Endothelial cell of umbilical vein (primary cell): Measurements from ENCODE around the gene ESYT3.

Source experiments
- CTCF ChIP-seq, 2 donors: IDR thresholded peaks; 1 replicate in 1 of 2; 2 replicates in 1 of 2; pipeline ENCODE4 v1.5.1; 2011; ENCODE audit warnings: low read length in 2 of 2, mild to moderate bottlenecking in 2 of 2, moderate library complexity in 2 of 2, control low read depth in 1 of 2, inconsistent platforms in 1 of 2, low read depth in 1 of 2; ENCODE audit not compliant: insufficient read depth in 1 of 2; ENCODE audit errors: extremely low read depth in 1 of 2
- EZH2 ChIP-seq: IDR thresholded peaks from 2 replicates; pipeline ENCODE4 v1.6.1; 2012; ENCODE audit warnings: borderline replicate concordance, low read depth, mild to moderate bottlenecking, moderate library complexity, low read length, inconsistent platforms; ENCODE audit not compliant: severe bottlenecking
- FOS ChIP-seq: IDR thresholded peaks from 2 replicates; pipeline ENCODE4 v1.6.1; 2011; ENCODE audit warnings: mild to moderate bottlenecking, low read length, moderate library complexity, borderline replicate concordance; ENCODE audit not compliant: insufficient read depth
- GATA2 ChIP-seq: IDR thresholded peaks from 2 replicates; pipeline ENCODE4 v1.7.0; 2011; ENCODE audit warnings: low read depth, mild to moderate bottlenecking, moderate library complexity, mixed read lengths, low read length; ENCODE audit not compliant: insufficient read length, insufficient read depth
- JUN ChIP-seq: IDR thresholded peaks from 2 replicates; pipeline ENCODE4 v1.6.1; 2011; ENCODE audit warnings: borderline replicate concordance, low read depth; ENCODE audit not compliant: insufficient read length, insufficient read depth
- MAX ChIP-seq: IDR thresholded peaks from 2 replicates; pipeline ENCODE4 v1.6.1; 2011; ENCODE audit not compliant: insufficient read depth, insufficient read length
- MYC ChIP-seq: IDR thresholded peaks from one replicate; pipeline ENCODE4 v1.6.1; 2011; ENCODE audit warnings: mild to moderate bottlenecking, low read depth, low read length
- POLR2A ChIP-seq: IDR thresholded peaks from 2 replicates; pipeline ENCODE4 v1.6.1; 2012; ENCODE audit warnings: low read depth, mild to moderate bottlenecking, control low read depth, low read length
- POLR2AphosphoS5 ChIP-seq: IDR thresholded peaks from 2 replicates; pipeline ENCODE4 v1.6.1; 2012; ENCODE audit warnings: low read depth, mild to moderate bottlenecking, control low read depth, low read length, moderate library complexity; ENCODE audit not compliant: insufficient read depth

- TF ChIP-seq EZH2 (no peak), POLR2A (no peak), CTCF (IDR thresholded peaks at IDR 0.05; ENCODE audit: extremely low read depth in 1 of 2, insufficient read depth in 1 of 2, low read depth in 1 of 2, low read length in 2 of 2) (no peak), FOS (no peak), POLR2AphosphoS5 (no peak), MYC (no peak), JUN (no peak), MAX (no peak), GATA2 (no peak)
These were observed 42.7 kb downstream of the ESYT3 start for GRCh38 chr3:138477120-138477519.
